NB4 (cell line): ENCODE results near the gene NPC2.

Source experiments
- CTCF ChIP-seq: IDR thresholded peaks from one replicate; pipeline ENCODE4 v1.5.1; 2012; ENCODE audit warnings: low read depth, low read length
- MAX ChIP-seq: IDR thresholded peaks from 2 replicates; pipeline ENCODE4 v1.6.1; 2011; ENCODE audit warnings: low read depth, low read length
- POLR2A ChIP-seq: IDR thresholded peaks from 2 replicates; pipeline ENCODE4 v1.6.1; 2011; ENCODE audit warnings: mild to moderate bottlenecking; ENCODE audit not compliant: insufficient read length; ENCODE audit errors: extremely low read depth

- TF ChIP-seq CTCF = no peak
- TF ChIP-seq MAX = no peak
- TF ChIP-seq POLR2A = no peak
Observed at GRCh38 chr14:74528406-74528805, 35.3 kb upstream of the NPC2 start.
